Prostate gland (tissue), 2 donors: ENCODE results near the gene SERPINB10.

Experiments used
- CTCF ChIP-seq, 4 experiments: fragments of 200-600 bp in 2 of 4; fragments of 450-650 bp in 2 of 4; sonication (generic) in 2 of 4; IDR thresholded peaks; 1 replicate in 3 of 4; 2 replicates in 1 of 4; pipeline ENCODE4 v1.5.1; 2016 to 2019; ENCODE audit warnings: antibody characterized with exemption in 4 of 4, mild to moderate bottlenecking in 2 of 4, moderate library complexity in 2 of 4
- POLR2A ChIP-seq: fragments of 450-650 bp; IDR thresholded peaks from one replicate; pipeline ENCODE4 v1.6.1; 2016; ENCODE audit warnings: antibody characterized with exemption, mild to moderate bottlenecking

GRCh38 chr18:63930773-63931354, 23.1 kb downstream of the SERPINB10 start:
- TF ChIP-seq CTCF (IDR thresholded peaks at IDR 0.05) (no peak), POLR2A (no peak)
